ENCODE results near the gene SLC25A38. TPM values are rescaled to one million over a fixed set of nuclear protein-coding genes. Genes with fewer than 3 reads are reported as not detected.

SLC25A38 gene
- polyA plus RNA-seq, 1 donor from 2014 or later: 32.5 TPM

DNA sequence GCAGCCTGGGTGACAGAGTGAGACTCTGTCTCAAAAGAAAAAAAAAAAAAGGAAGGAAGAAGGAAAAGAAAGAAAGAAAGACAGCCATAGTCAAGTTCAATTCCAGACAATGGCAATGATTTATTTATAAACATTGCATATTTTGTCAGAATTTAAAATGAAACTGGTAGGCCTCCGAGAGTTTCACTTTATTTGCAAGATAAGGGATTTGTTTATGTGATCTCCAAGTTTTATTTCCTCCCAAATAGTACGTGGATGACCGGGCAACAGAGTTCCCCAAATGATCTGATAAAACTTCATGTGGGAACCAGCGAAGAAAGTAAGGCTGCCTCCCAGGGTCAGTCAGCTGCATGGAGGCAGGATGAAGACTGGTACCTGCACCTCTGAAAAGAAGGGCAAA, 55.7 kb downstream of the SLC25A38 start:
- H3K27me3 ChIP-seq (ENCODE audit: insufficient read depth, low read depth, low read length): no peaks in the 10 kb centered on the region
- H3K27ac ChIP-seq (ENCODE audit: low read length): no peak overlapping the region
- no peak overlapping the region for H3K4me2 ChIP-seq (ENCODE audit: low read length)
- no peaks in the 10 kb centered on the region for H3K9me3 ChIP-seq (ENCODE audit: low read length)
- H3K36me3 ChIP-seq (ENCODE audit: insufficient read depth, low read length): no peaks in the 10 kb centered on the region
- no peaks in the 10 kb centered on the region for H3K79me2 ChIP-seq (replicated peaks; ENCODE audit: insufficient read depth, low read length)
- H3K4me3 ChIP-seq (ENCODE audit: low read length): no peak overlapping the region
- H2AFZ ChIP-seq (ENCODE audit: low read depth, low read length): no peak overlapping the region
- TF ChIP-seq SMC3 (conservative IDR thresholded peaks at IDR 0.05; ENCODE audit: poor library complexity) (no peak), EZH2 (IDR thresholded peaks at IDR 0.05; ENCODE audit: borderline replicate concordance, insufficient read depth, low read length, poor library complexity, severe bottlenecking) (no peak), EP300 (conservative IDR thresholded peaks at IDR 0.05; ENCODE audit: poor library complexity, severe bottlenecking) (no peak), RAD21 (conservative IDR thresholded peaks at IDR 0.05) (no peak), TAF1 (IDR thresholded peaks at IDR 0.05; ENCODE audit: low read depth) (no peak), POLR2AphosphoS5 (IDR thresholded peaks at IDR 0.05) (no peak), MXI1 (conservative IDR thresholded peaks at IDR 0.05; ENCODE audit: poor library complexity, severe bottlenecking) (no peak)
- TF ChIP-seq, protein P1, sequence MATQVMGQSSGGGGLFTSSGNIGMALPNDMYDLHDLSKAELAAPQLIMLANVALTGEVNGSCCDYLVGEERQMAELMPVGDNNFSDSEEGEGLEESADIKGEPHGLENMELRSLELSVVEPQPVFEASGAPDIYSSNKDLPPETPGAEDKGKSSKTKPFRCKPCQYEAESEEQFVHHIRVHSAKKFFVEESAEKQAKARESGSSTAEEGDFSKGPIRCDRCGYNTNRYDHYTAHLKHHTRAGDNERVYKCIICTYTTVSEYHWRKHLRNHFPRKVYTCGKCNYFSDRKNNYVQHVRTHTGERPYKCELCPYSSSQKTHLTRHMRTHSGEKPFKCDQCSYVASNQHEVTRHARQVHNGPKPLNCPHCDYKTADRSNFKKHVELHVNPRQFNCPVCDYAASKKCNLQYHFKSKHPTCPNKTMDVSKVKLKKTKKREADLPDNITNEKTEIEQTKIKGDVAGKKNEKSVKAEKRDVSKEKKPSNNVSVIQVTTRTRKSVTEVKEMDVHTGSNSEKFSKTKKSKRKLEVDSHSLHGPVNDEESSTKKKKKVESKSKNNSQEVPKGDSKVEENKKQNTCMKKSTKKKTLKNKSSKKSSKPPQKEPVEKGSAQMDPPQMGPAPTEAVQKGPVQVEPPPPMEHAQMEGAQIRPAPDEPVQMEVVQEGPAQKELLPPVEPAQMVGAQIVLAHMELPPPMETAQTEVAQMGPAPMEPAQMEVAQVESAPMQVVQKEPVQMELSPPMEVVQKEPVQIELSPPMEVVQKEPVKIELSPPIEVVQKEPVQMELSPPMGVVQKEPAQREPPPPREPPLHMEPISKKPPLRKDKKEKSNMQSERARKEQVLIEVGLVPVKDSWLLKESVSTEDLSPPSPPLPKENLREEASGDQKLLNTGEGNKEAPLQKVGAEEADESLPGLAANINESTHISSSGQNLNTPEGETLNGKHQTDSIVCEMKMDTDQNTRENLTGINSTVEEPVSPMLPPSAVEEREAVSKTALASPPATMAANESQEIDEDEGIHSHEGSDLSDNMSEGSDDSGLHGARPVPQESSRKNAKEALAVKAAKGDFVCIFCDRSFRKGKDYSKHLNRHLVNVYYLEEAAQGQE (IDR thresholded peaks at IDR 0.05; ENCODE audit: borderline replicate concordance): no peak
- TF ChIP-seq, protein P2, sequence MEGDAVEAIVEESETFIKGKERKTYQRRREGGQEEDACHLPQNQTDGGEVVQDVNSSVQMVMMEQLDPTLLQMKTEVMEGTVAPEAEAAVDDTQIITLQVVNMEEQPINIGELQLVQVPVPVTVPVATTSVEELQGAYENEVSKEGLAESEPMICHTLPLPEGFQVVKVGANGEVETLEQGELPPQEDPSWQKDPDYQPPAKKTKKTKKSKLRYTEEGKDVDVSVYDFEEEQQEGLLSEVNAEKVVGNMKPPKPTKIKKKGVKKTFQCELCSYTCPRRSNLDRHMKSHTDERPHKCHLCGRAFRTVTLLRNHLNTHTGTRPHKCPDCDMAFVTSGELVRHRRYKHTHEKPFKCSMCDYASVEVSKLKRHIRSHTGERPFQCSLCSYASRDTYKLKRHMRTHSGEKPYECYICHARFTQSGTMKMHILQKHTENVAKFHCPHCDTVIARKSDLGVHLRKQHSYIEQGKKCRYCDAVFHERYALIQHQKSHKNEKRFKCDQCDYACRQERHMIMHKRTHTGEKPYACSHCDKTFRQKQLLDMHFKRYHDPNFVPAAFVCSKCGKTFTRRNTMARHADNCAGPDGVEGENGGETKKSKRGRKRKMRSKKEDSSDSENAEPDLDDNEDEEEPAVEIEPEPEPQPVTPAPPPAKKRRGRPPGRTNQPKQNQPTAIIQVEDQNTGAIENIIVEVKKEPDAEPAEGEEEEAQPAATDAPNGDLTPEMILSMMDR (IDR thresholded peaks at IDR 0.05; ENCODE audit: poor library complexity, severe bottlenecking): no peak
- no peaks in the 10 kb centered on the region for H3K9me2 ChIP-seq (ENCODE audit: insufficient read depth, low read length)
- H3F3A ChIP-seq (ENCODE audit: insufficient read depth, low read length, poor library complexity, severe bottlenecking): no peaks in the 10 kb centered on the region
- H4K20me1 ChIP-seq (ENCODE audit: insufficient read depth): no peaks in the 10 kb centered on the region
- H3K9ac ChIP-seq (ENCODE audit: low read length): no peak overlapping the region

- no peak overlapping the region for H3K4me3 ChIP-seq (ENCODE audit: low read length)
- no peaks in the 10 kb centered on the region for H3K36me3 ChIP-seq (ENCODE audit: insufficient read depth, low read length)
- H3K27me3 ChIP-seq (ENCODE audit: insufficient read depth, low read depth, low read length): no peaks in the 10 kb centered on the region
- H3K9me2 ChIP-seq (ENCODE audit: insufficient read depth, low read length): no peaks in the 10 kb centered on the region
- TF ChIP-seq SMC3 (conservative IDR thresholded peaks at IDR 0.05; ENCODE audit: poor library complexity) (no peak), MXI1 (conservative IDR thresholded peaks at IDR 0.05; ENCODE audit: poor library complexity, severe bottlenecking) (no peak), EP300 (conservative IDR thresholded peaks at IDR 0.05; ENCODE audit: poor library complexity, severe bottlenecking) (no peak), TAF1 (IDR thresholded peaks at IDR 0.05; ENCODE audit: low read depth) (no peak), POLR2AphosphoS5 (IDR thresholded peaks at IDR 0.05) (no peak), EZH2 (IDR thresholded peaks at IDR 0.05; ENCODE audit: borderline replicate concordance, insufficient read depth, low read length, poor library complexity, severe bottlenecking) (no peak), RAD21 (conservative IDR thresholded peaks at IDR 0.05) (no peak)
- TF ChIP-seq, protein P1 (IDR thresholded peaks at IDR 0.05; ENCODE audit: borderline replicate concordance): no peak
- TF ChIP-seq, protein P2 (IDR thresholded peaks at IDR 0.05; ENCODE audit: poor library complexity, severe bottlenecking): no peak
- no peak overlapping the region for H3K4me2 ChIP-seq (ENCODE audit: low read length)
- no peaks in the 10 kb centered on the region for H3K9me3 ChIP-seq (ENCODE audit: low read length)
- H3K27ac ChIP-seq (ENCODE audit: low read length): no peak overlapping the region
- no peaks in the 10 kb centered on the region for H3K79me2 ChIP-seq (replicated peaks; ENCODE audit: insufficient read depth, low read length)
- no peaks in the 10 kb centered on the region for H4K20me1 ChIP-seq (ENCODE audit: insufficient read depth)
- H3K9ac ChIP-seq (ENCODE audit: low read length): no peak overlapping the region
- no peak overlapping the region for H2AFZ ChIP-seq (ENCODE audit: low read depth, low read length)
- H3F3A ChIP-seq (ENCODE audit: insufficient read depth, low read length, poor library complexity, severe bottlenecking): no peaks in the 10 kb centered on the region
Observed at GRCh38 chr3:39440316-39440715, 57.1 kb downstream of the SLC25A38 start.

All from neural cell (in vitro differentiated cells).